HG03521 (cell line): ENCODE data around the gene ARFGEF3.

Experiments
- ATAC-seq: cut with Tn5 transposase; IDR thresholded peaks from one replicate; pipeline ENCODE4 v1.9.1; 2021; ENCODE audit warnings: mild to moderate bottlenecking, moderate library complexity; ENCODE audit not compliant: unreplicated experiment

Gene ARFGEF3

GRCh38 chr6:138162955-138163575 lies 1.3 kb downstream of the ARFGEF3 start:
- no peak for ATAC-seq

- no peak for ATAC-seq
Measured at GRCh38 chr6:138175596-138175995, 13.9 kb downstream of the ARFGEF3 start.

- ATAC-seq, result no peak
Measured at GRCh38 chr6:138176652-138177232, 15.0 kb downstream of the ARFGEF3 start.

GRCh38 chr6:138182939-138183789 lies 21.4 kb downstream of the ARFGEF3 start:
- no peak for ATAC-seq

GRCh38 chr6:138183790-138184134 lies 22.0 kb downstream of the ARFGEF3 start:
- no peak for ATAC-seq

- ATAC-seq, result no peak
Measured at GRCh38 chr6:138184230-138184629, 22.5 kb downstream of the ARFGEF3 start.

- ATAC-seq, result no peak
Measured at GRCh38 chr6:138187156-138187555, 25.4 kb downstream of the ARFGEF3 start.

- ATAC-seq, result no peak
Measured at GRCh38 chr6:138188278-138188941, 26.7 kb downstream of the ARFGEF3 start.

- ATAC-seq, result no peak
Measured at GRCh38 chr6:138194287-138194686, 32.5 kb downstream of the ARFGEF3 start.

GRCh38 chr6:138196122-138196738 lies 34.5 kb downstream of the ARFGEF3 start:
- ATAC-seq, result no peak

GRCh38 chr6:138197570-138197969 lies 35.8 kb downstream of the ARFGEF3 start:
- no peak for ATAC-seq

GRCh38 chr6:138198430-138199091 lies 36.8 kb downstream of the ARFGEF3 start:
- no peak for ATAC-seq

GRCh38 chr6:138201836-138202235 lies 40.1 kb downstream of the ARFGEF3 start:
- ATAC-seq, result no peak

GRCh38 chr6:138203315-138203714 lies 41.6 kb downstream of the ARFGEF3 start:
- ATAC-seq, result no peak

GRCh38 chr6:138204303-138204702 lies 42.6 kb downstream of the ARFGEF3 start:
- ATAC-seq, result no peak

GRCh38 chr6:138204792-138205384 lies 43.1 kb downstream of the ARFGEF3 start:
- no peak for ATAC-seq

GRCh38 chr6:138205437-138206094 lies 43.8 kb downstream of the ARFGEF3 start:
- ATAC-seq, result no peak

GRCh38 chr6:138206862-138207261 lies 45.1 kb downstream of the ARFGEF3 start:
- ATAC-seq, result no peak

- ATAC-seq, result no peak
Measured at GRCh38 chr6:138211048-138211581, 49.4 kb downstream of the ARFGEF3 start.
